ENCODE data around the gene KLHL33. TPM values are rescaled to one million over a fixed set of nuclear protein-coding genes. Genes with fewer than 3 reads are reported as not detected.

KLHL33 gene
- total and polyA plus RNA-seq, 2 donors (not counting 3 experiments of a cell fraction or from before 2014, with no cell fraction given): not detected

GRCh38 chr14:20391505-20391904 is 44.5 kb downstream of the KLHL33 start:
- CTCF ChIA-PET: no interaction called here
- intact Hi-C loops (cut with micrococcal nuclease) (no loop called here), dilution Hi-C loops (cut with MboI; ENCODE audit: extremely low pct_ligation_motif_present, low sequenced_read_pairs) (no loop called here)
- Histone ChIP-seq H3K9me3 (replicated peaks; ENCODE audit: control insufficient read depth, insufficient read depth, low read length) (no peaks in the 10 kb centered on the region), H4K20me1 (replicated peaks; ENCODE audit: control insufficient read depth, extremely low read depth, insufficient read depth, low read length) (no peaks in the 10 kb centered on the region), H3K79me2 (ENCODE audit: control insufficient read depth, insufficient read depth, low read length) (no peaks in the 10 kb centered on the region), H3K4me2 (ENCODE audit: insufficient read depth, low read length) (no peak overlapping the region), H3K4me1 (ENCODE audit: control insufficient read depth, extremely low read depth, insufficient read depth, low read length) (no peaks in the 10 kb centered on the region), H3K9ac (replicated peaks; ENCODE audit: extremely low read depth, insufficient read depth, low read length) (no peak overlapping the region), H2AFZ (ENCODE audit: low read depth, low read length) (no peak overlapping the region), H3K4me3 (replicated peaks in 1 of 3; ENCODE audit: insufficient read depth in 1 of 3, low read depth in 1 of 3, low read length in 3 of 3) (no peak overlapping the region), H3K36me3 (ENCODE audit: control insufficient read depth in 2 of 2, extremely low read depth in 1 of 2, insufficient read depth in 2 of 2, low read length in 2 of 2) (peaks cover 33 to 51% of the 10 kb centered on the region in 2 experiments), H3K9me1 (replicated peaks; ENCODE audit: control insufficient read depth, extremely low read depth, insufficient read depth, low read length) (no peaks in the 10 kb centered on the region), H3K27ac (ENCODE audit: insufficient read depth, low read depth, low read length) (no peak overlapping the region), H3K27me3 (ENCODE audit: control insufficient read depth in 2 of 2, insufficient read depth in 2 of 2, low read length in 2 of 2) (no peaks in the 10 kb centered on the region)
- FAIRE-seq: no peak
- no peak for DNase-seq (ENCODE audit: low read depth, low spot score)
- POLR2A ChIA-PET: no interaction called here
- TF ChIP-seq JUN (IDR thresholded peaks at IDR 0.05; ENCODE audit: borderline replicate concordance, insufficient read depth, insufficient read length, low read depth): no peak
- no peak for TF ChIP-seq MYC (IDR thresholded peaks at IDR 0.05; ENCODE audit: low read depth, low read length)
- TF ChIP-seq POLR2AphosphoS5 (IDR thresholded peaks at IDR 0.05; ENCODE audit: insufficient read depth, low read depth, low read length): no peak
- TF ChIP-seq POLR2A (IDR thresholded peaks at IDR 0.05; ENCODE audit: low read depth, low read length): no peak
- no peak for TF ChIP-seq EZH2 (IDR thresholded peaks at IDR 0.05; ENCODE audit: borderline replicate concordance, low read depth, low read length, severe bottlenecking)
- TF ChIP-seq FOS (IDR thresholded peaks at IDR 0.05; ENCODE audit: borderline replicate concordance, insufficient read depth, low read length): no peak
- TF ChIP-seq, protein P1, sequence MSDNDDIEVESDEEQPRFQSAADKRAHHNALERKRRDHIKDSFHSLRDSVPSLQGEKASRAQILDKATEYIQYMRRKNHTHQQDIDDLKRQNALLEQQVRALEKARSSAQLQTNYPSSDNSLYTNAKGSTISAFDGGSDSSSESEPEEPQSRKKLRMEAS (IDR thresholded peaks at IDR 0.05; ENCODE audit: insufficient read depth, insufficient read length): no peak
- TF ChIP-seq GATA2 (IDR thresholded peaks at IDR 0.05; ENCODE audit: insufficient read depth, insufficient read length, low read depth, low read length): no peak
- TF ChIP-seq, protein P2, sequence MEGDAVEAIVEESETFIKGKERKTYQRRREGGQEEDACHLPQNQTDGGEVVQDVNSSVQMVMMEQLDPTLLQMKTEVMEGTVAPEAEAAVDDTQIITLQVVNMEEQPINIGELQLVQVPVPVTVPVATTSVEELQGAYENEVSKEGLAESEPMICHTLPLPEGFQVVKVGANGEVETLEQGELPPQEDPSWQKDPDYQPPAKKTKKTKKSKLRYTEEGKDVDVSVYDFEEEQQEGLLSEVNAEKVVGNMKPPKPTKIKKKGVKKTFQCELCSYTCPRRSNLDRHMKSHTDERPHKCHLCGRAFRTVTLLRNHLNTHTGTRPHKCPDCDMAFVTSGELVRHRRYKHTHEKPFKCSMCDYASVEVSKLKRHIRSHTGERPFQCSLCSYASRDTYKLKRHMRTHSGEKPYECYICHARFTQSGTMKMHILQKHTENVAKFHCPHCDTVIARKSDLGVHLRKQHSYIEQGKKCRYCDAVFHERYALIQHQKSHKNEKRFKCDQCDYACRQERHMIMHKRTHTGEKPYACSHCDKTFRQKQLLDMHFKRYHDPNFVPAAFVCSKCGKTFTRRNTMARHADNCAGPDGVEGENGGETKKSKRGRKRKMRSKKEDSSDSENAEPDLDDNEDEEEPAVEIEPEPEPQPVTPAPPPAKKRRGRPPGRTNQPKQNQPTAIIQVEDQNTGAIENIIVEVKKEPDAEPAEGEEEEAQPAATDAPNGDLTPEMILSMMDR (IDR thresholded peaks at IDR 0.05; ENCODE audit: extremely low read depth in 1 of 2, insufficient read depth in 1 of 2, low read depth in 1 of 2, low read length in 2 of 2): no peak
- BruUV-seq (replicated peaks): no TSS peak
